ENCODE measurements around the gene RABIF. TPM values are rescaled to one million over a fixed set of nuclear protein-coding genes. Genes with fewer than 3 reads are reported as not detected.
"Not testable (repeated sequence)": the region's sequence is repeated elsewhere in the genome, so short reads cannot be mapped to it uniquely, and the experiment has no call there.

RABIF gene
- total and polyA plus RNA-seq, 10 of the 15 experiments (the other 5 are each of a cell fraction or from before 2014, with no cell fraction given), result 4.7 to 18.2 (median 8.8) TPM

GRCh38 chr1:202834771-202835547 lies 54.0 kb downstream of the RABIF start:
- in situ Hi-C loops (cut with MboI), result no loop called here
- POLR2A ChIA-PET, result interaction anchor here (0.6 kb wide), 1 partner anchor 162 kb away, joined by 3 read pairs; no protein-coding TSS in a partner anchor
- Histone ChIP-seq H3K9ac (ENCODE audit: control insufficient read depth, insufficient read depth, low read length) (no peak overlapping the region), H3K27ac (ENCODE audit: control insufficient read depth, insufficient read depth) (no peak overlapping the region), H3K4me3 (no peak overlapping the region), H3K27me3 (replicated peaks in 1 of 2; ENCODE audit: control insufficient read depth in 2 of 2, insufficient read depth in 2 of 2, low read length in 1 of 2) (no peaks in the 10 kb centered on the region), H3K36me3 (ENCODE audit: control insufficient read depth in 2 of 2, insufficient read depth in 2 of 2, low read length in 1 of 2) (no peaks in the 10 kb centered on the region), H3K4me1 (ENCODE audit: control insufficient read depth, insufficient read depth, low read length) (peaks cover 10% of the 10 kb centered on the region), H3K4me2 (ENCODE audit: control insufficient read depth, insufficient read depth) (no peak overlapping the region), H3K9me3 (replicated peaks; ENCODE audit: control insufficient read depth, insufficient read depth, low read length) (no peaks in the 10 kb centered on the region), H4K20me1 (ENCODE audit: control insufficient read depth, insufficient read depth) (no peaks in the 10 kb centered on the region), H2AFZ (ENCODE audit: control insufficient read depth, low read depth, low read length) (no peak overlapping the region), H3K79me2 (ENCODE audit: control insufficient read depth, insufficient read depth, low read length) (no peaks in the 10 kb centered on the region)
- CTCF ChIA-PET, result interaction anchor here (1.0 to 1.2 kb wide), 2 partner anchors 17 to 133 kb away, joined by 3 read pairs; no protein-coding TSS in a partner anchor
- DNase-seq (ENCODE audit: low read depth, low spot score) (no peak), ATAC-seq (peak; percentile 43), FAIRE-seq (no peak)
- 55% methylated on average over 10 of the region's 10 CpGs for WGBS (ENCODE audit: insufficient coverage, insufficient replicate concordance, low lambda C conversion rate, missing lambda C conversion rate)
- RAD21 ChIA-PET (ENCODE audit: unreplicated experiment), result no interaction called here
- no TSS peak for BruUV-seq (replicated peaks)
- TF ChIP-seq MEF2B (IDR thresholded peaks at IDR 0.05; ENCODE audit: partially characterized antibody, poor library complexity, severe bottlenecking) (no peak), RCOR1 (conservative IDR thresholded peaks at IDR 0.05; ENCODE audit: low read depth, low read length) (no peak), IKZF1 (conservative IDR thresholded peaks at IDR 0.05) (no peak)
- SMC1A ChIA-PET (ENCODE audit: uncharacterized antibody, unreplicated experiment), result interaction anchor here (1.1 to 1.2 kb wide), 2 partner anchors 12 to 54 kb away, joined by 4 to 5 read pairs; no protein-coding TSS in a partner anchor
- intact Hi-C loops (cut with micrococcal nuclease; ENCODE audit: unreplicated experiment), result no loop called here

DNA sequence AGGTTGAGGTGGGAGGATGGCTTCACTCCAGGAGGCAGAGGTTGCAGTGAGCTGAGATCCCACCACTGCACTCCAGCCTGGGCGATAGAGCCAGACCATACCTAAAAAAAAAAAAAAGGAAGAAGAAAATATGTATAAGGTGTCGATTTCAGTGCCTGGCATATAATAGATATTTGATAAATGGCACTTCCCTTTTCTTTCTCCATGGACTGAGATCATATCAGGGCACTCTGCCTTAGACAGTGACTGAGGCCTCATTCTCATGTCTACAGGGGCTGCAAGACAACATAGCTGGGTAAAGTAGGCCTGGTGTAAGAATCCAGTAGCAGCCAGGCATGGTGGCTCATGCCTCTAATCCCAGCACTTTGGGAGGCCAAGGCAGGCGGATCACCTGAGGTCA lies 57.0 kb downstream of the RABIF start:
- Histone ChIP-seq H4K20me1 (ENCODE audit: control insufficient read depth, insufficient read depth) (no peaks in the 10 kb centered on the region), H3K9me3 (replicated peaks; ENCODE audit: control insufficient read depth, insufficient read depth, low read length) (no peaks in the 10 kb centered on the region), H3K36me3 (ENCODE audit: control insufficient read depth in 2 of 2, insufficient read depth in 2 of 2, low read length in 1 of 2) (no peaks in the 10 kb centered on the region), H3K79me2 (ENCODE audit: control insufficient read depth, insufficient read depth, low read length) (no peaks in the 10 kb centered on the region), H3K9ac (ENCODE audit: control insufficient read depth, insufficient read depth, low read length) (no peak overlapping the region), H3K4me1 (ENCODE audit: control insufficient read depth, insufficient read depth, low read length) (peaks cover 10% of the 10 kb centered on the region), H3K27me3 (replicated peaks in 1 of 2; ENCODE audit: control insufficient read depth in 2 of 2, insufficient read depth in 2 of 2, low read length in 1 of 2) (0 out of 4 replicates have a peak, but pooled peaks cover 0 to 3% of the 10 kb centered on the region in 2 experiments), H3K4me3 (no peak overlapping the region), H3K4me2 (ENCODE audit: control insufficient read depth, insufficient read depth) (no peak overlapping the region), H3K27ac (ENCODE audit: control insufficient read depth, insufficient read depth) (no peak overlapping the region), H2AFZ (ENCODE audit: control insufficient read depth, low read depth, low read length) (no peak overlapping the region)
- ChIA-PET SMC1A (ENCODE audit: uncharacterized antibody, unreplicated experiment) (no interaction called here), CTCF (no interaction called here), RAD21 (ENCODE audit: unreplicated experiment) (no interaction called here), POLR2A (no interaction called here)
- in situ Hi-C loops (cut with MboI), result no loop called here
- intact Hi-C loops (cut with micrococcal nuclease; ENCODE audit: unreplicated experiment), result no loop called here
- no peak for DNase-seq (ENCODE audit: low read depth, low spot score)
- FAIRE-seq, result no peak
- no peak for ATAC-seq
- no TSS peak for BruUV-seq (replicated peaks)
- TF ChIP-seq, protein P1, sequence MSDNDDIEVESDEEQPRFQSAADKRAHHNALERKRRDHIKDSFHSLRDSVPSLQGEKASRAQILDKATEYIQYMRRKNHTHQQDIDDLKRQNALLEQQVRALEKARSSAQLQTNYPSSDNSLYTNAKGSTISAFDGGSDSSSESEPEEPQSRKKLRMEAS (IDR thresholded peaks at IDR 0.05; ENCODE audit: low read depth, low read length), result no peak
- TF ChIP-seq YBX1 (IDR thresholded peaks at IDR 0.05), result no peak
- peak; percentile 12; the same call in 1 of the 2 replicates for TF ChIP-seq SPI1 (IDR thresholded peaks at IDR 0.05; ENCODE audit: borderline replicate concordance, insufficient read depth, low read depth, low read length)
- no peak for TF ChIP-seq CREB1 (IDR thresholded peaks at IDR 0.05; ENCODE audit: low read depth)
- TF ChIP-seq, protein P2, sequence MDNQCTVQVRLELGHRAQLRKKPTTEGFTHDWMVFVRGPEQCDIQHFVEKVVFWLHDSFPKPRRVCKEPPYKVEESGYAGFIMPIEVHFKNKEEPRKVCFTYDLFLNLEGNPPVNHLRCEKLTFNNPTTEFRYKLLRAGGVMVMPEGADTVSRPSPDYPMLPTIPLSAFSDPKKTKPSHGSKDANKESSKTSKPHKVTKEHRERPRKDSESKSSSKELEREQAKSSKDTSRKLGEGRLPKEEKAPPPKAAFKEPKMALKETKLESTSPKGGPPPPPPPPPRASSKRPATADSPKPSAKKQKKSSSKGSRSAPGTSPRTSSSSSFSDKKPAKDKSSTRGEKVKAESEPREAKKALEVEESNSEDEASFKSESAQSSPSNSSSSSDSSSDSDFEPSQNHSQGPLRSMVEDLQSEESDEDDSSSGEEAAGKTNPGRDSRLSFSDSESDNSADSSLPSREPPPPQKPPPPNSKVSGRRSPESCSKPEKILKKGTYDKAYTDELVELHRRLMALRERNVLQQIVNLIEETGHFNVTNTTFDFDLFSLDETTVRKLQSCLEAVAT (IDR thresholded peaks at IDR 0.05), result no peak
- 54% methylated on average over 2 of the region's 3 CpGs for WGBS (ENCODE audit: insufficient coverage, insufficient replicate concordance, low lambda C conversion rate, missing lambda C conversion rate)

GRCh38 chr1:202829223-202829622 lies 59.7 kb downstream of the RABIF start:
- FAIRE-seq; H3K79me2 ChIP-seq (ENCODE audit: control insufficient read depth, insufficient read depth, low read length); BruUV-seq (replicated peaks); H3K36me3 ChIP-seq (ENCODE audit: control insufficient read depth in 2 of 2, insufficient read depth in 2 of 2, low read length in 1 of 2); intact Hi-C loops (cut with micrococcal nuclease; ENCODE audit: unreplicated experiment); H4K20me1 ChIP-seq (ENCODE audit: control insufficient read depth, insufficient read depth); in situ Hi-C loops (cut with MboI); ATAC-seq; H3K4me2 ChIP-seq (ENCODE audit: control insufficient read depth, insufficient read depth); H3K27ac ChIP-seq (ENCODE audit: control insufficient read depth, insufficient read depth); RAD21 ChIA-PET (ENCODE audit: unreplicated experiment); SMC1A ChIA-PET (ENCODE audit: uncharacterized antibody, unreplicated experiment); H3K4me1 ChIP-seq (ENCODE audit: control insufficient read depth, insufficient read depth, low read length); CTCF ChIA-PET; H3K9ac ChIP-seq (ENCODE audit: control insufficient read depth, insufficient read depth, low read length); H3K9me3 ChIP-seq (replicated peaks; ENCODE audit: control insufficient read depth, insufficient read depth, low read length); H2AFZ ChIP-seq (ENCODE audit: control insufficient read depth, low read depth, low read length); H3K27me3 ChIP-seq (replicated peaks in 1 of 2; ENCODE audit: control insufficient read depth in 2 of 2, insufficient read depth in 2 of 2, low read length in 1 of 2); H3K4me3 ChIP-seq; DNase-seq (ENCODE audit: low read depth, low spot score); POLR2A ChIA-PET: not testable (repeated sequence)
- WGBS (ENCODE audit: insufficient coverage, insufficient replicate concordance, low lambda C conversion rate, missing lambda C conversion rate), result 64% methylated on average over 9 of the region's 9 CpGs

All from GM12878 (cell line).